GM12878 (cell line): ENCODE data around the gene SCN10A. TPM values are rescaled to one million over a fixed set of nuclear protein-coding genes. Genes with fewer than 3 reads are reported as not detected.

Experiments
- BCL11A ChIP-seq: IDR thresholded peaks from 2 replicates; pipeline ENCODE4 v1.6.1; 2011; ENCODE audit warnings: low read depth, low read length
- CHD1 ChIP-seq: IDR thresholded peaks from 2 replicates; pipeline ENCODE4 v1.6.1; 2012; ENCODE audit warnings: low read depth, low read length, improper control_type of control experiment
- CUX1 ChIP-seq: IDR thresholded peaks from 2 replicates; pipeline ENCODE4 v1.6.1; 2012; ENCODE audit warnings: improper control_type of control experiment, low read depth, low read length; ENCODE audit not compliant: insufficient replicate concordance
- EGR1 ChIP-seq, 2 experiments: IDR thresholded peaks; 1 replicate in 1 of 2; 2 replicates in 1 of 2; pipeline ENCODE4 v1.6.1; 2011 to 2012; ENCODE audit warnings: low read depth in 2 of 2, low read length in 2 of 2, borderline replicate concordance in 1 of 2, mild to moderate bottlenecking in 1 of 2, moderate library complexity in 1 of 2
- MTA3 ChIP-seq: IDR thresholded peaks from 2 replicates; pipeline ENCODE4 v1.6.1; 2012; ENCODE audit warnings: low read length, inconsistent platforms, borderline replicate concordance
- NR2C2 ChIP-seq: IDR thresholded peaks from 2 replicates; pipeline ENCODE4 v1.6.1; 2011; ENCODE audit warnings: borderline replicate concordance, low read depth; ENCODE audit not compliant: control insufficient read depth, insufficient read length
- SMAD1 ChIP-seq: fragments of 450-650 bp; IDR thresholded peaks from 2 replicates; pipeline ENCODE4 v1.6.1; 2018; ENCODE audit warnings: mild to moderate bottlenecking, low read depth; ENCODE audit not compliant: partially characterized antibody
- polyA plus RNA-seq, 11 experiments: library from polyadenylated mRNA; depleted of rRNA in 4 of 11; unstranded in 6 of 11; stranded (reverse) in 5 of 11; fragments of >200 nt; fragmentation: Nextera tagmentation in 4 of 11; fragmentation: Illumina TruSeq in 1 of 11; extraction: Ambion mirVana in 4 of 11; extraction: Trizol in 1 of 11; gene quantifications; 1 replicate in 1 of 11; 2 replicates in 10 of 11; pipeline versions ENCODE4 v1.2.1 to v1.2.3, GENCODE V29; 2011 to 2016; ENCODE audit warnings: inconsistent platforms in 2 of 11, missing spikeins in 2 of 11, low read depth in 1 of 11
- total RNA-seq, 4 experiments: library from RNA; depleted of rRNA in 3 of 4; stranded (reverse); fragments of >200 nt in 3 of 4; fragmentation: Illumina TruSeq in 1 of 4; extraction: Trizol in 1 of 4; gene quantifications; 2 replicates each; pipeline versions ENCODE4 v1.2.1 to v1.2.3, GENCODE V29; 2013 to 2021
- TF ChIP-seq, protein P1 (sequence below): fragments of 450-650 bp; IDR thresholded peaks from 2 replicates; pipeline ENCODE4 v1.6.1; 2018; ENCODE audit warnings: borderline replicate concordance, mild to moderate bottlenecking; ENCODE audit not compliant: partially characterized antibody

SCN10A gene
- total and polyA plus RNA-seq, 10 of the 15 experiments (the other 5 are each of a cell fraction or from before 2014, with no cell fraction given), result not detected

DNA sequence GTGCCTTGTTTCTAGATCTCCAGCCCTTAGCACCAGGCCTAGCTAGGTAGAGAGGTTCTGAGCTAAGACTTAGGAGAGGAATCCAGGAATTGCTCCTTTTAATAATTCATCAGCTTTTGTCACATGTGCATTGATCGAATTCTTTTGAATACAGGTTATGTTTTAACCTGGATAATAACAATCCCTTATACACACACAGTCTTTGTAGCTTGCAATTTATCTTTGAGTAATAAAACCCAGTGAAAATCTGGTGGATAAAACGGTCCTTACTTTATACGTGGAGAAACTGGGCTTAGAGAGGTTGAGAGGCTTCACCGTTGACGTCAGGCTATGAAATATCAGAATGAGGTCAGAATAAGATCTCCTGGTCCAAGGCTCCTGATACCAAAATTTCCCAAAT, 7.2 kb upstream of the SCN10A start (continued):
- TF ChIP-seq MTA3 (no peak), CUX1 (no peak), SMAD1 (no peak), CHD1 (no peak), BCL11A (no peak), EGR1 (IDR thresholded peaks at IDR 0.05; ENCODE audit: borderline replicate concordance in 1 of 2, low read depth in 2 of 2, low read length in 2 of 2) (no peak), NR2C2 (no peak)
- TF ChIP-seq, protein P1, sequence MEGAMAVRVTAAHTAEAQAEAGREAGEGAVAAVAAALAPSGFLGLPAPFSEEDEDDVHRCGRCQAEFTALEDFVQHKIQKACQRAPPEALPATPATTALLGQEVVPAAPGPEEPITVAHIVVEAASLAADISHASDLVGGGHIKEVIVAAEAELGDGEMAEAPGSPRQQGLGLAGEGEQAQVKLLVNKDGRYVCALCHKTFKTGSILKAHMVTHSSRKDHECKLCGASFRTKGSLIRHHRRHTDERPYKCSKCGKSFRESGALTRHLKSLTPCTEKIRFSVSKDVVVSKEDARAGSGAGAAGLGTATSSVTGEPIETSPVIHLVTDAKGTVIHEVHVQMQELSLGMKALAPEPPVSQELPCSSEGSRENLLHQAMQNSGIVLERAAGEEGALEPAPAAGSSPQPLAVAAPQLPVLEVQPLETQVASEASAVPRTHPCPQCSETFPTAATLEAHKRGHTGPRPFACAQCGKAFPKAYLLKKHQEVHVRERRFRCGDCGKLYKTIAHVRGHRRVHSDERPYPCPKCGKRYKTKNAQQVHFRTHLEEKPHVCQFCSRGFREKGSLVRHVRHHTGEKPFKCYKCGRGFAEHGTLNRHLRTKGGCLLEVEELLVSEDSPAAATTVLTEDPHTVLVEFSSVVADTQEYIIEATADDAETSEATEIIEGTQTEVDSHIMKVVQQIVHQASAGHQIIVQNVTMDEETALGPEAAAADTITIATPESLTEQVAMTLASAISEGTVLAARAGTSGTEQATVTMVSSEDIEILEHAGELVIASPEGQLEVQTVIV, result no peak
- TF ChIP-seq, all 136 proteins: peak for 0
